ENCODE results near the gene PCDHGC3.

Gene PCDHGC3

GRCh38 chr5:141523991-141524390 is 48.2 kb downstream of the PCDHGC3 start:
- DNase-seq (ENCODE audit: low spot score), result no peak

- DNase-seq (ENCODE audit: low spot score), result peak; percentile 94
Observed at GRCh38 chr5:141524604-141525597, 49.1 kb downstream of the PCDHGC3 start.

- no peak for DNase-seq (ENCODE audit: low spot score)
Observed at GRCh38 chr5:141525653-141526052, 49.9 kb downstream of the PCDHGC3 start.

GRCh38 chr5:141527426-141527825 is 51.7 kb downstream of the PCDHGC3 start:
- DNase-seq (ENCODE audit: low spot score), result no peak

All from iPS-NIHi11 (cell line).